ENCODE data around the gene DCX. TPM values are rescaled to one million over a fixed set of nuclear protein-coding genes. Genes with fewer than 3 reads are reported as not detected.

The DCX gene
- total and polyA plus RNA-seq, 9 of the 15 experiments (the other 6 are each of a cell fraction or from before 2014, with no cell fraction given): not detected

DNA sequence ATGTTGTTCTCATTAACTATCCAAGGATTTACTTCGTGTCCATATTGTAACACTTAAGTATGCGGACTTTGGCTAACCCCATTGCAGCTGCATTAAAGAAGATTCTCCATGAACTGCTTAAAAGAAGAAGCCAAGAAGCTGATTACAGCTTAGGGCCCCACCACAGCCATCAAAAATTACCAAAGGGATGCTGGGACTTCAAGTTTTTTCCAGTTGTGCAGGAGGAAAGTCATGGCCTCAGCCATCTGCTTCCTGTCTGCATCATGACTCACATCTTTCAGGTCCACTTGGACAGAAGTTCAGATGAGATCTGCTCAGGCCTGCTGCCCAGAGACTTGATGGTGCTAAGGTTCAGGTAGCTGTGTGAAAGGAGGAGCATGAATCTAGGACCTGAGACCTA is 102.9 kb downstream of the DCX start:
- Histone ChIP-seq H3K27ac (ENCODE audit: extremely low read depth, low read depth, low read length) (no peak overlapping the region), H3K9me1 (ENCODE audit: control insufficient read depth, insufficient read depth, low read length) (no peaks in the 10 kb centered on the region), H3K36me3 (ENCODE audit: control insufficient read depth, insufficient read depth, low read length) (no peaks in the 10 kb centered on the region), H3K4me1 (replicated peaks in 1 of 2; ENCODE audit: control insufficient read depth in 2 of 2, insufficient read depth in 2 of 2, low read length in 2 of 2) (no peaks in the 10 kb centered on the region), H3K9me3 (replicated peaks; ENCODE audit: control insufficient read depth, insufficient read depth, low read depth, low read length) (no peaks in the 10 kb centered on the region), H3K9ac (ENCODE audit: insufficient read depth in 1 of 2, low read depth in 2 of 2, low read length in 2 of 2) (no peak overlapping the region), H2AFZ (ENCODE audit: low read depth, low read length) (no peak overlapping the region), H4K20me1 (replicated peaks; ENCODE audit: control insufficient read depth, insufficient read depth, low read length) (no peaks in the 10 kb centered on the region), H3K79me2 (ENCODE audit: control insufficient read depth, insufficient read depth, low read length) (no peaks in the 10 kb centered on the region), H3K4me3 (no peak overlapping the region), H3K4me2 (ENCODE audit: insufficient read depth, low read length) (no peak overlapping the region), H3K27me3 (ENCODE audit: control insufficient read depth in 2 of 2, insufficient read depth in 2 of 2, low read length in 2 of 2) (no peaks in the 10 kb centered on the region)
- POLR2A ChIA-PET: no interaction called here
- WGBS (ENCODE audit: insufficient coverage, low coverage, missing lambda C conversion rate): 4% methylated on average over 2 of the region's 2 CpGs
- CTCF ChIA-PET (ENCODE audit: low intra/inter-chr PET ratio): no interaction called here
- intact Hi-C loops (cut with micrococcal nuclease): no loop called here
- TF ChIP-seq BRD4 (IDR thresholded peaks at IDR 0.05) (no peak), PCBP2 (IDR thresholded peaks at IDR 0.05; ENCODE audit: low read depth, low read length, poor library complexity, severe bottlenecking) (no peak), ZNF212 (CRISPR knock-in tag; IDR thresholded peaks at IDR 0.05) (no peak), MGA (IDR thresholded peaks at IDR 0.05) (no peak), ZBTB5 (IDR thresholded peaks at IDR 0.05) (no peak), ETV1 (tag; conservative IDR thresholded peaks at IDR 0.05; ENCODE audit: low read depth) (no peak)
- TF ChIP-seq, protein P1, sequence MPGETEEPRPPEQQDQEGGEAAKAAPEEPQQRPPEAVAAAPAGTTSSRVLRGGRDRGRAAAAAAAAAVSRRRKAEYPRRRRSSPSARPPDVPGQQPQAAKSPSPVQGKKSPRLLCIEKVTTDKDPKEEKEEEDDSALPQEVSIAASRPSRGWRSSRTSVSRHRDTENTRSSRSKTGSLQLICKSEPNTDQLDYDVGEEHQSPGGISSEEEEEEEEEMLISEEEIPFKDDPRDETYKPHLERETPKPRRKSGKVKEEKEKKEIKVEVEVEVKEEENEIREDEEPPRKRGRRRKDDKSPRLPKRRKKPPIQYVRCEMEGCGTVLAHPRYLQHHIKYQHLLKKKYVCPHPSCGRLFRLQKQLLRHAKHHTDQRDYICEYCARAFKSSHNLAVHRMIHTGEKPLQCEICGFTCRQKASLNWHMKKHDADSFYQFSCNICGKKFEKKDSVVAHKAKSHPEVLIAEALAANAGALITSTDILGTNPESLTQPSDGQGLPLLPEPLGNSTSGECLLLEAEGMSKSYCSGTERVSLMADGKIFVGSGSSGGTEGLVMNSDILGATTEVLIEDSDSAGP (CRISPR knock-in tag; IDR thresholded peaks at IDR 0.05): no peak
- ATAC-seq (no peak), DNase-seq (ENCODE audit: extremely low read depth in 1 of 4, low spot score in 3 of 4) (no peak), FAIRE-seq (no peak)
- BruUV-seq (replicated peaks): no TSS peak
- in situ Hi-C loops (cut with MboI): no loop called here

All from K562 (cell line).